Measurements from ENCODE around the gene RBPJL.

DNA sequence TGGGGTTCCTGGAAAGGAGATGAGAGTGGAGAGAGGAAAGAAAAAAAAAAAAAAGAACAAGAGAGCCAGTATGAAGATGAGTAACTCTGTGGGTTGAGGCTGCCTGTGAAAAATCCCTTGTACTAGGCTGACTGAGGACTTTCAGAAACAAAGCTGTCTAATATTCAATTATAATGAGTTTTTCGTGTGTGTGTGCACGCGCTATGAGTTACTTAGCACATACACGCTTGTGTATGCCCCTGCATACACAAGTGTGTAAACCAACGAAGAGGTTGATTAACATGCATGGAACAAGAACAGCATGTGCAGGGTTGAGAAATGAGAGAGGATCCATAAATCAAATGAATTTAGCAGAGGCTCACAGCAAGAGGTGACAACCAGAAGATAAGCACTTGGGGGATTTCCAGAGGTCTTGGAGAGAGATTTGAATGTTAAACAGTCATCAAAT is 4.8 kb upstream of the RBPJL start:
- TF ChIP-seq ZNF354B (CRISPR knock-in tag; IDR thresholded peaks at IDR 0.05) (no peak), TAF1 (CRISPR knock-in tag; IDR thresholded peaks at IDR 0.05) (no peak), SMC3 (IDR thresholded peaks at IDR 0.05; ENCODE audit: low read length) (no peak), NFYB (CRISPR knock-in tag; IDR thresholded peaks at IDR 0.05) (no peak), ZNF672 (CRISPR knock-in tag; IDR thresholded peaks at IDR 0.05) (no peak), RFX5 (IDR thresholded peaks at IDR 0.05; ENCODE audit: low read depth, low read length) (no peak), ZNF598 (CRISPR knock-in tag; IDR thresholded peaks at IDR 0.05; ENCODE audit: borderline replicate concordance) (no peak), JUNB (CRISPR knock-in tag; IDR thresholded peaks at IDR 0.05; ENCODE audit: borderline replicate concordance) (no peak), POLR2A (IDR thresholded peaks at IDR 0.05; ENCODE audit: insufficient read depth in 1 of 2, low read depth in 2 of 2, low read length in 2 of 2) (no peak), RBFOX2 (IDR thresholded peaks at IDR 0.05; ENCODE audit: low read depth, low read length) (no peak), SRSF1 (optimal IDR thresholded peaks at IDR 0.05; ENCODE audit: low read depth, low read length) (no peak)
- TF ChIP-seq, protein P1, sequence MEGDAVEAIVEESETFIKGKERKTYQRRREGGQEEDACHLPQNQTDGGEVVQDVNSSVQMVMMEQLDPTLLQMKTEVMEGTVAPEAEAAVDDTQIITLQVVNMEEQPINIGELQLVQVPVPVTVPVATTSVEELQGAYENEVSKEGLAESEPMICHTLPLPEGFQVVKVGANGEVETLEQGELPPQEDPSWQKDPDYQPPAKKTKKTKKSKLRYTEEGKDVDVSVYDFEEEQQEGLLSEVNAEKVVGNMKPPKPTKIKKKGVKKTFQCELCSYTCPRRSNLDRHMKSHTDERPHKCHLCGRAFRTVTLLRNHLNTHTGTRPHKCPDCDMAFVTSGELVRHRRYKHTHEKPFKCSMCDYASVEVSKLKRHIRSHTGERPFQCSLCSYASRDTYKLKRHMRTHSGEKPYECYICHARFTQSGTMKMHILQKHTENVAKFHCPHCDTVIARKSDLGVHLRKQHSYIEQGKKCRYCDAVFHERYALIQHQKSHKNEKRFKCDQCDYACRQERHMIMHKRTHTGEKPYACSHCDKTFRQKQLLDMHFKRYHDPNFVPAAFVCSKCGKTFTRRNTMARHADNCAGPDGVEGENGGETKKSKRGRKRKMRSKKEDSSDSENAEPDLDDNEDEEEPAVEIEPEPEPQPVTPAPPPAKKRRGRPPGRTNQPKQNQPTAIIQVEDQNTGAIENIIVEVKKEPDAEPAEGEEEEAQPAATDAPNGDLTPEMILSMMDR (CRISPR knock-in tag; IDR thresholded peaks at IDR 0.05) = no peak
- TF ChIP-seq, protein P2, sequence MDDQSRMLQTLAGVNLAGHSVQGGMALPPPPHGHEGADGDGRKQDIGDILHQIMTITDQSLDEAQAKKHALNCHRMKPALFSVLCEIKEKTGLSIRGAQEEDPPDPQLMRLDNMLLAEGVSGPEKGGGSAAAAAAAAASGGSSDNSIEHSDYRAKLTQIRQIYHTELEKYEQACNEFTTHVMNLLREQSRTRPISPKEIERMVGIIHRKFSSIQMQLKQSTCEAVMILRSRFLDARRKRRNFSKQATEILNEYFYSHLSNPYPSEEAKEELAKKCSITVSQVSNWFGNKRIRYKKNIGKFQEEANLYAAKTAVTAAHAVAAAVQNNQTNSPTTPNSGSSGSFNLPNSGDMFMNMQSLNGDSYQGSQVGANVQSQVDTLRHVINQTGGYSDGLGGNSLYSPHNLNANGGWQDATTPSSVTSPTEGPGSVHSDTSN (CRISPR knock-in tag; IDR thresholded peaks at IDR 0.05; ENCODE audit: borderline replicate concordance) = no peak
- TF ChIP-seq, protein P3, sequence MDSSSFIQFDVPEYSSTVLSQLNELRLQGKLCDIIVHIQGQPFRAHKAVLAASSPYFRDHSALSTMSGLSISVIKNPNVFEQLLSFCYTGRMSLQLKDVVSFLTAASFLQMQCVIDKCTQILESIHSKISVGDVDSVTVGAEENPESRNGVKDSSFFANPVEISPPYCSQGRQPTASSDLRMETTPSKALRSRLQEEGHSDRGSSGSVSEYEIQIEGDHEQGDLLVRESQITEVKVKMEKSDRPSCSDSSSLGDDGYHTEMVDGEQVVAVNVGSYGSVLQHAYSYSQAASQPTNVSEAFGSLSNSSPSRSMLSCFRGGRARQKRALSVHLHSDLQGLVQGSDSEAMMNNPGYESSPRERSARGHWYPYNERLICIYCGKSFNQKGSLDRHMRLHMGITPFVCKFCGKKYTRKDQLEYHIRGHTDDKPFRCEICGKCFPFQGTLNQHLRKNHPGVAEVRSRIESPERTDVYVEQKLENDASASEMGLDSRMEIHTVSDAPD (CRISPR knock-in tag; IDR thresholded peaks at IDR 0.05) = no peak

Measured in HepG2 (cell line).